ENCODE results near the gene RAPGEF4.

The RAPGEF4 gene

DNA sequence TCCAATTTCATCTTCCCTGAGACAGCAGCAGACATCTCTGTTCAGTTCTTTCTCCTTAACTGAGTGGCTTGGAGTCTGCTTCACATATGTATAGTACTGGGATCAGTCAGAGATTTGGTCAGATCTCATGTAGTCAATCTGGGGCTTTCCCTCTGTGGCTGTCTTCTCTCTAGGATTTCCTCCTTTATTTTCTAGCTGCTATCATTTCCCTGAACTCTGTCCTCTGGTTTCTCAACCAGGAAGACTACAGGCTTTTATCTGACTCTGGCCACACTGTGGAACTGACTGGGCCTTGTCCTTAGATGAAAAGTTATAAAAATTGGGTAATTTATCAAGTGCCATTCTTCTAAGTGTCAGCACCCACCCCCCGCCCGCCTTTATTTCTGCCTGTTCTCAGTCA, 121.0 kb downstream of the RAPGEF4 start:
- in situ Hi-C loops (cut with HindIII; ENCODE audit: low sequenced_read_pairs), result no loop called here

DNA sequence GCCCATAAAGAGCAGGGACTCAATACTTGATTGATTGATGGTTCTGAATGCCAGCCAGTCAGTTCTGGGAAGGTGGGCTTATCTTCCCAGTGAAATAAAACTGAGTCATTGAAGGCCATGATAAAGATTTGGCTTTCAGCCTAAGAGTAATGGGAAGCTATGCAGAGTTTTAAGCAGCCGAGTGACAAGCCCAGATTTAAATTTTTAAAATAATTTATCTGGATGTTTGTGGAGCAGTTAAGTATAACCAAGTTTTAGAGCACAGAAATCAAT, 122.8 kb downstream of the RAPGEF4 start:
- in situ Hi-C loops (cut with HindIII; ENCODE audit: low sequenced_read_pairs), result no loop called here

DNA sequence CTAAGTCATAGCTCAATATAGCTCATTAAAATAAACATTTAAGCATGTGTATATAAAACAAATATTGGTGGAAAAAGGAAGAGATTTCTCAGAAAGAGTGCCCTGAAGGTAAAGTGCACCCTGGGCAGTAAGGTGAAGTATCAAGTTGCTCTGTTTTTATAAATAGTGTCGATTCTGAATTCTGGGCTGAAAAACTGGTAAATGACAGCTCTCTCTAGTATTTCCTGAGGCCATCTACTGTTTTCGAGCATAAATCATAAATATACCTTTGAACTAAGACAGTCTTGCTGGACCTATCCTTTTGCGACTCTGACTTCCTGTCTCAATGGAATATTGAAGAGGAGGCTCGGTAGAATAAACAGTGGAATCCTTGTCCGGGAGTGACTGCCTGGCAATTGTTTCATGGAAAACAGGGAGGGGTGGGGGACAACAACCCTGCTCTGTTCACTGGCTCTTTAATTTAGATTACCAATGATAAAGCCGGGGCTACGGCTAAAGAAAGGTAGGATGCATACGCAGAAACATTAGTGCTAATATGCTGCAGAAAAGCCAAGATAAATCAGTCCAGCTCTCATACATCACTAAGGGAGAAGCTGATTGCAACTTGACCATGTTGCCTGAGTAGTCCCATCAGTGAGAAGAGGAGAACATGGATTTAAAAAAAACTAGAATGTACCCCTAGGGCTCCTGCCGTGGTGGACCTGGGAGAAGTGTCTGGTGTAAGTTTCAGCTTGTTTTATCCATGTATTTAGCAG, 124.1 kb downstream of the RAPGEF4 start:
- in situ Hi-C loops (cut with HindIII; ENCODE audit: low sequenced_read_pairs), result no loop called here

DNA sequence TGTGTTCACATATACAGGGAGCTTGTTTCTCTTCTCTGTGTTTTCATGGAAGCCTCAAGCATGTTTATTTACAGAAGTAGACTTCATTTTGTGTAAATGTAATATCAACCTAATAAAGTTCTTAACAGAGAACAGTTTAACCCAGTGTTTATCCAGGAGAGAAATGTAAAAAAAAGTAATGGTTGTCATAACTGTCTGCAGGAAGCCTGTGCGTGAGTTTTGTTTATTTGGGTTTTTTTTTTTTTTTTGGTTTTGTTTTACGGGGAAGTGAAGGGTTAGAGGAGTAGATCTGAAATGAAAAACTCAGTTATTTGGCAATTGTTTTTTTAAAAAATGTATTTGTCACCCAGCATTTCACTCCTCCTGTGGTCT, 124.7 kb downstream of the RAPGEF4 start:
- in situ Hi-C loops (cut with HindIII; ENCODE audit: low sequenced_read_pairs), result no loop called here

DNA sequence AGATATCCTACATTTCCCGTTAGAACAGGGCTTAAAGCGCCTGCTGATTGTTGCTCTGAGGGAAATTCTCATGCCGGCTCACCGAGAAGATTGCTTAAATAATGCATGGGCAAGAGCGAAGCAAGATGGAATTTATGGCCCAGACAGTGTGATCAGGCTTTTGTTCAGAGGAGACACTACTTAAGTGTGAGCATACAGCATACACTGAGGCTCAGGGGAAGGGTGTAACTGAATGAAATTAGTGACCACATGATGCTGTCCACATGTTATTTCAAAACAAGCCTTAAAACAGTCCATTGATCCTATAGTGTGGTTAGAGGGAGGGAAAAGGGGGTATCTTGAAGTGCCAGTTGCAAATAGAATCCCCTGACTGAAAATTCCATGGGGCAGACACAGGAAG, 125.5 kb downstream of the RAPGEF4 start:
- in situ Hi-C loops (cut with HindIII; ENCODE audit: low sequenced_read_pairs), result no loop called here

DNA sequence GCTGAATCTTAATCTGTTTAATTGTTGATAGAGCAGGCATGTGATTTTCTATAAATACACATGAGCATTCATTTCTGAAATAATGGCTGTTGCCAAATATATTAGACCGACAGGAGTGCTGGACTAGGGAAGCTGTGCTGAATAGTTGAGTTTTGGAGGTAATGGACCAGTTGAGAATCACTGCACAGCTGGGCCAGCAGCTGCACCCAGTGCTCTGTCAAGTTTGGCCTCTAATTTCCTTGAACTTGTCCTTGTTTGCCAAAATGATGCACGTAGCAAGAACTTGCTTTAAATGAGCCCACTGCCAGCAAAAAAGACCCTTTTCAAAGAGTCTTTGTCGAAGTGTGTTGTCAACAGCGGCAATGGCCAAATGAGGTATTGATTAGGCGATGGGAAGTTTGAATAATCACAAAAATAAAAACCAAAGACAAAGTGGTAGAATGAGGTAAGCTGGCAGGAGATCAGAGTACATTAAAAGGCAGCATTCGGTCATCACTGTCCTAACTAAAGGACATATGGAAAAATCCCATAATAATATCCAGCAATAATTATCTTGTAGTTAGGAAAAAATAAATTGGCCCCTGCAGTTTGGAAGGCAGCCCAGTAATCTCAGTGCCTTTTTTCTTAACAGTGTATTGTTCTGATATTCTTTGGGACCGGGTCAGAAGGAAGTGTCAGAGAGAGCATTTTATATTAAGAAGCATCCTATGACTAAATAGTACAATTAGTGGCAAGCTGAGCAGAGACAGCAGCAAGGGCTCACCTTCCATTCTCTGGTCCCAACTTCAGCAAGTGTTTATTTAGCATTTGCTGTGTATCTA, 126.2 kb downstream of the RAPGEF4 start:
- in situ Hi-C loops (cut with HindIII; ENCODE audit: low sequenced_read_pairs), result no loop called here

DNA sequence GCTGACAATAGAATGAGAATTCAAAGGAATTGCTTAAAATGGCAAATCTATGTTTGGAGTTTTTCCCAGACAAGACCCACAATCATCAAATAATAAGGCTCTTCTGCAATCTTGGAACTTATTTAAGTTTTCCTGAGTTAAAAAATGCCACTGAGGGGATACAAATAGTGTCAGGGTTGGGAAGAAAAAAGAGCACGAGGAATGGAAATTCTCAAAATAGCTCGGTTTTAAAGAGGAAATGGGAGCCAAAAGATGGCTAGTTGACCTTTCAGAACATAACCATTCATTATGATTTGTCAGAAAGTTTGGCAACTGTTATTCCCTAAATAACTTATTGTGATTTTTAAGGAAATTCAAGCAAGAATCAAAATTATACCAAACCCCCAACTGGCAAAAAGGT, 127.7 kb downstream of the RAPGEF4 start:
- in situ Hi-C loops (cut with HindIII; ENCODE audit: low sequenced_read_pairs), result no loop called here

DNA sequence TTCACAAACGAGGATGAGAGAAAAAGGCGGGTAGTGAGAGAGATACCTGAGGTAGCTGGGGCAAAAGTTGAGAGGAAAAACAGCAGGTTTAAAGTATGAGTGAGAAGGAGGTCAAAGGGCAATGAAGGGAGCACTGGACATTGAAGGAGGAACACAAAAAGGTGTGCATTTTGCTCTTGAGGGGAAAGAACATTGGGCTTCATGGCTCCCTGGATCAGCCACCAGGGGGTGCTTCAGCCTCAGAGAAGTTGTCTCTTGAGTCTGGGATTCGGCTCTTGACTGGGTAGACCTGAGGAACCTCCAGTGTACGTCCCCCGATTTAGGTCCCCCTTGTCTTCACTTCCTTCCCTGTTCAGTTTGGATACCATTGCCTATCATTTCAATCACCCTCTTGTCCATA, 128.5 kb downstream of the RAPGEF4 start:
- in situ Hi-C loops (cut with HindIII; ENCODE audit: low sequenced_read_pairs), result no loop called here

DNA sequence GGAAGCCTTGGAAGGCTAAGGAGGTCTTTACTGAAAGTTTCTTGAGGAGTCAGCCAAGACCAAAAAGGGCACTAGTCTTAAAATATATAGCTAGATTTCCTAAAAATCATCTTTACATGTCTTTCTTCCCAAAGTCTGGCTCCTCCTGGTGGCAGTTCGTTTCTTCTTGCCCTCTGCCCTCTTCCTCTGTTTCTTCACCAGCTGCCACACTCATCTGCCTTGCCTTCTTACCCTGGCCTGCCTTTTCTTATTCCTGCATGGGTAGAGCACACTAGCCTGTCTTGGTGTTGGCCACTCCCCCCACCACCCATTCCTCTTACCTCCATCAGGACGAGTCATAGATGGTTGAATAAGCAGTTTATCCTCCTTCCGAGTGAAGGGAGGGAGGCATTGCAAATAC, 129.8 kb downstream of the RAPGEF4 start:
- in situ Hi-C loops (cut with HindIII; ENCODE audit: low sequenced_read_pairs), result no loop called here

DNA sequence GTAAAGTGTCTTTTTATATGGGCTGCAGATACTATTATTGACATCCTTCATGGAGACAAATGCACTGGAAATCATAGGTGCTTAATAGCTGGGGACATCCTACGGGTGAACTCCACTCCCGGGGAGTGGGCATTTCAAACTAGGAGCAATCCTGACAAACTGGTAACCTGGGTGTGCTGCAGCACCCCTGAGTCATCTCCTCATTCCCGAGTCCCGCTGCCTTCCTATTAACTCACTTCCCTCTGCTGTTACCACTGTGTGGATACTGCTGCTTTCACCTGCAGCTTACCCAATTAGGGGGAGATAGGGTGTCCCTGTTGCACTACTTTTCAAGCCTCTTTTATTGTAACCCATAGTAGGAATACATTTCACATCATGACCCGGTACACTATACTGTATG, 134.2 kb downstream of the RAPGEF4 start:
- in situ Hi-C loops (cut with HindIII; ENCODE audit: low sequenced_read_pairs), result no loop called here

DNA sequence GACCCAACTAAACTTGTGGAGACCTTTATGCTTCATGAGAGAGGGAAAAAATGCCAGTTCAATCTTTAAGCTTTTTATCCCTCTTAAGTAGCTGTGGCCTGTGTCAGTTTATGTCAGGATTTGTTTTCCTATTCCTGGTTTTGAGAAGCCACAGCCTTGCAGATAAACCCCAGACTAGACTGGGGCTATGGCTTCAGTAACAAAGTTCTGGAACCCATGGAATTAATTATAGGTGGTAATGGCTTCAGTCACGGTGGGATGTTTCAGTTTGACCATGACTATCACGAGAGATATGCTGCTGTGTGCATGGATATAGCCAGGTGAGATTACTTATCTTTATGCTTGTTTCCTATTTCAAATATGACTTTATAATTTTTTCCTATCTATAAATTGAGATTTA, 134.8 kb downstream of the RAPGEF4 start:
- in situ Hi-C loops (cut with HindIII; ENCODE audit: low sequenced_read_pairs), result no loop called here

DNA sequence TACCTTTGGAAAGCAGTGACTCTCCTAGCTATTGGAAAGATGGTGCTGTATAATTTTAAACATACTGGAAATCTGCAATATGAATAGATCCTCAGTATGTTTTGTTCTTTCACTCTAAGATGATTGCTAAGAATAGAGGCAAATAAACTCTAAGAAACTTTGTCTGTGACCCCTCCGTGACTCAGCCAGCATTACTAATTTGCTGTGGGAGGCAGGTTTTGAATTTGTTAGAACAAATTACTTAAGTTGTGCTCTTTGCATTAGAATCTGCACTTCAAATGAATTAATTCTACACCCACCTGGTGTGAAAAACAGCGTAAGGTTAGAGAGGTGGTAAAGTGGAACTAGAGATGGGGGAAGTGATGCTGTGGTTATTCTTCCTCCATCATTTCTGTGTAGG, 142.2 kb downstream of the RAPGEF4 start:
- in situ Hi-C loops (cut with HindIII; ENCODE audit: low sequenced_read_pairs), result no loop called here

DNA sequence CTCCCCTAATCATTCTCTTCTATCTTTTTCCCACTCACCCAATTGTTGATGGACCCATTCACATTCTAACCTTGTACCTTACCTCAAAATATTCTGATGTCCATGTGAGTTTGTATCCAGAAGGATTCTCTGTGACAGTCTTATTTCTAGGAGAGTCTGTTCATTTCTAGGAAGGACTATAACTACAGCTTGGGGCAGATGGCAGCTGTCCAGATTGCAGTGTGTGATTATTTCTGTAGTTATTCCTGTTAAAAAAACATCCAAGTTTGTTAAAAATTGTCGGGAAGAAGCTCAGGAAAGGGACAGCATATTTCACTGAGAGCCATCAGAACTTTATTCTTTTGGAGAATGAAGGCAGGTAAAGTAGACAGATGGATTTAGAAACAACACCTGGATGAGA, 142.6 kb downstream of the RAPGEF4 start:
- in situ Hi-C loops (cut with HindIII; ENCODE audit: low sequenced_read_pairs), result no loop called here

DNA sequence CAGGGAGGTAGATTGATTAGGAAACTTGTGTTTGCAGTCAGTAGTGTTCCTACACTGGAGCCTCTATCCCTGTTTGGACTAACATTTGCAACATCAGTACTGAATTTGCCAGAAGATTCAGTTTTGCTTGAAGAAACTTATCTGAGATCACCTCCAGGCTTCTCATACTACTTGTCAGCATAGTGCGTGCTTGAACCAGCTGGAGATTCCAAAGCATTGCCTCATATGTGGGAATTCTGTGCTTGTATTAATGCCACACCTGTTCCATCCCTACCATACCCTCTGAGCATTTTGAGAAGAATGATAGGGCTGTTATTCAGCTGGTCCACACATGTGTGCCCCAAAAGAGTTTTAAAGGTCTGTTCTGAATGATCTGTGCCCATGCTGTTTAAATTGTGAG, 148.7 kb downstream of the RAPGEF4 start:
- in situ Hi-C loops (cut with HindIII; ENCODE audit: low sequenced_read_pairs), result no loop called here

DNA sequence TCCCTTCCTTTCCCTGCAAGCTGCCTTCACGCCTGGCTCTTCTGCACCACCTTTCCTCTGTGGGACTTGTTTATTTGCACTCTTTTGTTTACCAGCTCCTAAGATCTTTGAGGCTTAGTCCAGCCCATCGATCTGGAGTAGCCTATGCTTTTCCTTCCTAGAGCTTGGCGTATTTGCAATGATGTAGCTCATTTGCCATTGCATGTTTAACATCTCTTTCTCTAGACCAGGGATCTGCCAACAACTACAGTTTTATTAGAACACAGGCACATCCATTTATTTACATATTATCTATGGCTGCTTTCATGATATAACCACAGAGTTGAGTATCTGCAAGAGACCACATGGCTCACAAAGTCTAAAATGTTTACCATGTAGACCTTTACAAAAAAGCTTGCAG, 150.4 kb downstream of the RAPGEF4 start:
- in situ Hi-C loops (cut with HindIII; ENCODE audit: low sequenced_read_pairs), result no loop called here

DNA sequence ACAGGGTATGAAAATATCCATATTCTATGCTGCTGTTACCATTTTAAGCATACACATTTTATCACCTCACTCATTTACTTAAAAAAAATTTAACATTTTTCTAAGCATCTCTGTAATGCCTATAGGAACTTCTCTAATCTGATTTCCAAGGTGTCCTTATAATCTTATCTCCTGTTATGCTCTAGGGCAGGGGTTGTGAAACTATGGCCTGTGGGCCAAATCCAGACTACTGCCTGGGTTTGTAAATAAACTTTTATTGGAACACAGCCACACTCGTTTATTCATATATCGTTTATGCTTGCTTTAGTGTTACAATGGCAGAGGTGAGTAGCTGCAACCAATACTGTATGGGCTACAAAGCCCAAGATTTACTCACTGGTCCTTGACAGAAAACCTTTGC, 151.6 kb downstream of the RAPGEF4 start:
- in situ Hi-C loops (cut with HindIII; ENCODE audit: low sequenced_read_pairs), result no loop called here

DNA sequence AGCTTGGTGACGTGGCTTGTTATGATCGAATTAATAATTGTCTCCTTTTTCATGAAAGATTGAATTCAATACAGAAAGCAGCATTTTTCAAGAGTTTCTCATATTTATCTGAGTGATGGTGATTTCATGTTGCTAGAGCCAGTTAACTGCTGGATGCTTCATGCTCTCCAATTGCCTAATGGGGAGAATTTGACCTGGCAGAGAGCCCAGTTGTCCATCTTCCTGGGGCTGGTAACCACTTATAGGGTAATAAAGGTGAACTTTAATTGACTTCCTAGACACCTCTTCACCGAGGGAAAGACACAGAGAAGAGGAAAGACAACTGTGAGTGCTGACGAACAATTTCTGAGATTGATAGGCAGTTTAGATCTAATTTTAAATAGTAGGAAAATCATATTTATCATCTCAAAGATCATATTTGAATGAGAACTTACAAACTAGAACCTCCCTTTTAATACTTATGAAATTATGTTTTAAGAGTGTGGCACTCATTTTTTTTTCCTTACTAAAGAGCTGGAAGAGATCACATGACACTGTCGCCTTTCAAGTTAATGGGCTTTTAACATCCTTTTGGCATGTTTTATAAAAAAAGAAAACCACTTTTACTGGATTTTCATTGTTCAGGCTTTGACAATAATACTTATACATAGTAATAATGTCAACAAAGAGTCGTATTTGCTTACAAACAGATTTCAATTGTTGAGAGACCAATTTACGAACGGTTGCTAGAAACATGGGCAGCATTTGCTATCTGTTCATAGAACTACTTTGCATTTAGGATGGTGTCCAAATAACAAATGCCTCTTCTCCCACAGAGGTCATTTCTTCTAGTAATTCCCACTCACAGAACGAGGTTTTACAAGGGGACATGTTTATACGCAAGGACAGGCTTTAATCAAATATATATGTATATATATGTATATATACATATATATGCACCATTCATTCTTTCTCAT, 153.3 kb downstream of the RAPGEF4 start:
- in situ Hi-C loops (cut with HindIII; ENCODE audit: low sequenced_read_pairs), result no loop called here

DNA sequence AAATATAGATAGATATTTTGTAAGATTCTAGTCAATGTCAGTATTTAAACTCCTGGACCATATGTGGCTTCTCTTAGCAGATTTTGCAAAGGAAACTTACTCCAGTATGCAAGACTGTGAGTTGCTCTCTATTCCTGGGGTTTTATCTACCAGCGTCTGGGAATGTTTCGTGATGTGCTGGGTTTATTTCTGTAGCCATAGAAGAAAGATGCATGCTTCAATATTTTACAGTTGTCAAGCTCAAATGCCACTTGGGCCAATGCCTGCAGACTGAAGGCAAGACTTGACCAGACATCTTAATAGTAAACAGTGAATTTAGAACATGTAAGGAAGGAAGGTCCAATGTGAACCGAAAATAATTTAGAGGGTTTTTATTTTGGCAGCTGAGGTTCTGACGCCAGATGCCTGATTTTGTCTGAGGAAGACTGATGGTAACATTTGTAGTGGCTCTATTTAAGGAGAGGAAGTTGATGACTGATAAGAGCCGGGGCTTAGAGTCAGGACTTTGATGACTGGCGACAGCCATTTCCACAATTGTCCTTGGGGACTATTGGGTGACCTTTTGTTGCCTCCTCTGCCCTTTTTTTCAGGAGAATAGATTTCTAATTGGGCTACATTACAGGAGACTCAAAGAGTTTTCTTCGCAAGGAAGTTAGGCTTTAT, 154.3 kb downstream of the RAPGEF4 start:
- in situ Hi-C loops (cut with HindIII; ENCODE audit: low sequenced_read_pairs), result no loop called here

DNA sequence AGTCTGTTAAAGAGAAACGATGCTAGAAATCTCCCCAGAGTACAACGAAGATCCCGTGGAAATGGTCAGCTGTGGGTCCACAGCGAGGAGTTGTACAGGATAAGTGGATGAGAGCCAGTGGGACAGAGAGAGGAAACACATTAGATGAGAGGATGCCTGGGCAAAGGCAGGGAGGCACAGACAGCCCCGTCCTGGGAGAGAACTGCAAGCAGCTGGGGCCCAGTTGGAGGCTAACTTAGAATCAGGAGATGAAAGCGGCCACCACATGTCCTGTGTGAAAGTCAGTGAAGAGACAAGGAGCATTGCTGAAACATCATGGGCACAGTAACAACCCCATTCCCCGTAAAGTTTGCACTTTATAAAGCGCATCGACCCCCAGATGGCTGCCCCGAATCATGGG, 157.5 kb downstream of the RAPGEF4 start:
- in situ Hi-C loops (cut with HindIII; ENCODE audit: low sequenced_read_pairs), result no loop called here

DNA sequence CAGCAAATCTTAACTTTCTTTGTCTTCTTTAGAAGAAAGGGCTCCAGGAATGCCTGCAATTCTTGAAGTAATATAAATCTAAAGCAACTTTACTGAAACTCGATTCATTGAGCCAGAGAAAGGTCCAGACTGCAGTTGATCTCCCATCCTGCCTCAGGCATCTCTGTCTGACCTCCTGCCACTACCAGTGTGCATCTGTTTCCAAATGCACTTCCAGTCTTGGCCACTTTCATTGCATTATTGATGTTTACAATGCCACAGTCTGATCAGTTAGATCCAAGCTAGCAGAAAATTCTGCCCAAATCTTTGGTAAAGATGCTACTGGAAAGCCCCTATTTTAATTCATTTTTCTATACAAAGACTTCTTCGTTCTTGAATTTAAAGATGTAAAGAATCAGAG, 158.0 kb downstream of the RAPGEF4 start:
- in situ Hi-C loops (cut with HindIII; ENCODE audit: low sequenced_read_pairs), result no loop called here

All from endothelial cell of hepatic sinusoid (primary cell).